HepG2 (cell line): Measurements from ENCODE around the gene LCP2. TPM values are rescaled to one million over a fixed set of nuclear protein-coding genes. Genes with fewer than 3 reads are reported as not detected.

Experiments used
- ATAC-seq: fragments of 200-7000 bp; cut with Tn5 transposase; 3 replicates; pipeline ENCODE4 v1.9.1; 2020; ENCODE audit warnings: mild to moderate bottlenecking, moderate library complexity
- BruUV-seq: library from RNA; stranded (reverse); fragments of 400-500 nt; replicated peaks from 2 replicates; lab custom pipeline; 2021; lab: Mats Ljungman, UMichigan
- CTCF ChIA-PET: fragments of 300-600 bp; formaldehyde crosslinking; extraction: SDS; loops from one replicate; lab custom pipeline; 2021; ENCODE audit warnings: low total read pairs, inconsistent platforms, low intra/inter-chr PET ratio; lab: Yijun Ruan, JAX
- POLR2A ChIA-PET: fragments of 350-600 bp; sonication (Branson Sonifier 250); formaldehyde crosslinking; loops from one replicate; lab custom pipeline; 2020; ENCODE audit warnings: antibody characterized with exemption, inconsistent platforms; lab: Yijun Ruan, JAX
- DNase-seq: peaks from one replicate; pipeline ENCODE4 v3.0.0-alpha.2; 2015; ENCODE audit warnings: low spot score
- FAIRE-seq: peaks from 3 replicates; lab custom pipeline; 2011; peaks lifted over from hg19 to GRCh38; lab: Jason Lieb, UNC
- H2AFZ ChIP-seq: one replicate; pipeline ENCODE4 v1.6.1; 2011; ENCODE audit warnings: low read length, inconsistent platforms
- H3K27ac ChIP-seq: fragments of 300-600 bp; 3 replicates; pipeline ENCODE4 v1.8.0; 2011; ENCODE audit warnings: mixed run types, mild to moderate bottlenecking, mixed read lengths, low read length, inconsistent platforms; ENCODE audit not compliant: insufficient read depth; ENCODE audit errors: extremely low read length
- H3K27me3 ChIP-seq, 2 experiments: fragments of 200-600 bp in 1 of 2; 2 replicates in 1 of 2; 3 replicates in 1 of 2; pipeline versions ENCODE4 v1.6.0 to v1.8.0; 2011; ENCODE audit warnings: low read length in 2 of 2, mild to moderate bottlenecking in 2 of 2, moderate library complexity in 2 of 2, inconsistent platforms in 1 of 2; ENCODE audit not compliant: insufficient read depth in 2 of 2, control insufficient read depth in 1 of 2
- H3K36me3 ChIP-seq, 2 experiments: fragments of 200-600 bp in 1 of 2; replicated peaks in 1 of 2; 2 replicates in 1 of 2; 3 replicates in 1 of 2; pipeline versions ENCODE4 v1.5.1 to v1.8.0; 2011; ENCODE audit warnings: low read length in 2 of 2, inconsistent platforms in 1 of 2; ENCODE audit not compliant: insufficient read depth in 2 of 2, control insufficient read depth in 1 of 2
- H3K4me1 ChIP-seq: 2 replicates; pipeline ENCODE4 v1.5.1; 2012; ENCODE audit warnings: low read length, inconsistent platforms; ENCODE audit not compliant: insufficient read depth
- H3K4me2 ChIP-seq: 2 replicates; pipeline ENCODE4 v1.6.0; 2011; ENCODE audit warnings: low read depth, low read length, inconsistent platforms
- H3K4me3 ChIP-seq, 3 experiments: fragments of 200-600 bp in 1 of 3; sonication (generic), shearing (Covaris generic) in 1 of 3; replicated peaks in 1 of 3; 2 replicates each; pipeline ENCODE4 v1.5.1; 2011 to 2016; ENCODE audit warnings: low read length in 3 of 3, inconsistent platforms in 2 of 3, low read depth in 2 of 3, mild to moderate bottlenecking in 2 of 3, control low read depth in 1 of 3, mixed read lengths in 1 of 3; ENCODE audit not compliant: insufficient read depth in 1 of 3
- H3K79me2 ChIP-seq: one replicate; pipeline ENCODE4 v1.6.1; 2011; ENCODE audit warnings: low read length, inconsistent platforms; ENCODE audit not compliant: insufficient read depth
- H3K9ac ChIP-seq: 2 replicates; pipeline ENCODE4 v1.6.0; 2011; ENCODE audit warnings: mild to moderate bottlenecking, low read depth, low read length, inconsistent platforms; ENCODE audit not compliant: insufficient read depth
- H3K9me3 ChIP-seq: 2 replicates; pipeline ENCODE4 v1.5.1; 2012; ENCODE audit warnings: mild to moderate bottlenecking, low read length
- H4K20me1 ChIP-seq: 2 replicates; pipeline ENCODE4 v1.6.0; 2011; ENCODE audit warnings: inconsistent platforms, mild to moderate bottlenecking, low read length, moderate library complexity; ENCODE audit not compliant: insufficient read depth
- CREM ChIP-seq, 2 experiments: sonication (generic) in 1 of 2; formaldehyde crosslinking in 1 of 2; IDR thresholded peaks; 2 replicates each; pipeline versions ENCODE4 v1.4.0 to v1.6.1; 2016 to 2020; ENCODE audit warnings: antibody characterized with exemption in 1 of 2, mild to moderate bottlenecking in 1 of 2, missing genetic modification reagents in 1 of 2
- MBD4 ChIP-seq: IDR thresholded peaks from 2 replicates; pipeline ENCODE4 v1.6.1; 2012; ENCODE audit warnings: low read length, inconsistent platforms, borderline replicate concordance
- MXI1 ChIP-seq: IDR thresholded peaks from 3 replicates; pipeline ENCODE4 v1.6.1; 2012; ENCODE audit warnings: low read depth, low read length, inconsistent platforms, borderline replicate concordance
- NR1H2 ChIP-seq: sonication (generic); formaldehyde crosslinking; IDR thresholded peaks from 2 replicates; pipeline ENCODE4 v1.8.1; 2022; ENCODE audit warnings: low read depth, missing genetic modification reagents, borderline replicate concordance
- SMAD9 ChIP-seq: sonication (generic); formaldehyde crosslinking; IDR thresholded peaks from 2 replicates; pipeline ENCODE4 v1.5.1; 2020; ENCODE audit warnings: mild to moderate bottlenecking, missing genetic modification reagents
- TCF7 ChIP-seq: sonication (generic); IDR thresholded peaks from 2 replicates; pipeline ENCODE4 v1.6.1; 2016; ENCODE audit warnings: antibody characterized with exemption, low read depth
- ZNF207 ChIP-seq: fragments of 450-650 bp; IDR thresholded peaks from 2 replicates; pipeline ENCODE4 v1.6.1; 2016; ENCODE audit warnings: antibody characterized with exemption, borderline replicate concordance
- WGBS: methylation state at CpG from one replicate; pipeline ENCODE4 v1.1.6; 2017; ENCODE audit warnings: low lambda C conversion rate; 5-methylcytosine and 5-hydroxymethylcytosine counted together
- in situ Hi-C: cut with HindIII; loops from 2 replicates; pipeline ENCODE4 v1.10.0; 2017; ENCODE audit warnings: low pct_unique_long_range_greater_than_20kb; ENCODE audit not compliant: extremely low pct_ligation_motif_present
- intact Hi-C: fragments of 100-400 bp; cut with micrococcal nuclease; formaldehyde crosslinking; loops from one replicate; pipeline ENCODE4 v1.10.0; 2022; ENCODE audit not compliant: unreplicated experiment
- polyA plus RNA-seq, 8 experiments: library from polyadenylated mRNA; depleted of rRNA in 3 of 8; stranded (reverse) in 7 of 8; unstranded in 1 of 8; fragments of >200 nt; fragmentation: Illumina TruSeq in 4 of 8; extraction: Trizol in 4 of 8; gene quantifications; 2 replicates each; pipeline versions ENCODE4 v1.2.1 to v1.2.3, GENCODE V29; 2011 to 2016; ENCODE audit warnings: low read depth in 4 of 8, missing spikeins in 1 of 8, mixed read lengths in 1 of 8; ENCODE audit not compliant: insufficient read depth in 1 of 8
- total RNA-seq, 5 experiments: library from RNA; depleted of rRNA; stranded (reverse); fragments of >200 nt; fragmentation: Illumina TruSeq; extraction: Trizol; gene quantifications; 2 replicates each; pipeline ENCODE4 v1.2.3, GENCODE V29; 2016; ENCODE audit warnings: low read depth in 1 of 5
- TF ChIP-seq, protein P1 (sequence below): sonication (generic); formaldehyde crosslinking; IDR thresholded peaks from 2 replicates; pipeline ENCODE4 v1.4.0; 2020; ENCODE audit warnings: mild to moderate bottlenecking, missing genetic modification reagents
- TF ChIP-seq, protein P2 (sequence below): IDR thresholded peaks from 2 replicates; pipeline ENCODE4 v1.6.1; 2016; ENCODE audit warnings: mild to moderate bottlenecking

Gene LCP2
- total and polyA plus RNA-seq, 2 of the 13 experiments (the other 11 are each of a cell fraction or from before 2014, with no cell fraction given) = not detected

DNA sequence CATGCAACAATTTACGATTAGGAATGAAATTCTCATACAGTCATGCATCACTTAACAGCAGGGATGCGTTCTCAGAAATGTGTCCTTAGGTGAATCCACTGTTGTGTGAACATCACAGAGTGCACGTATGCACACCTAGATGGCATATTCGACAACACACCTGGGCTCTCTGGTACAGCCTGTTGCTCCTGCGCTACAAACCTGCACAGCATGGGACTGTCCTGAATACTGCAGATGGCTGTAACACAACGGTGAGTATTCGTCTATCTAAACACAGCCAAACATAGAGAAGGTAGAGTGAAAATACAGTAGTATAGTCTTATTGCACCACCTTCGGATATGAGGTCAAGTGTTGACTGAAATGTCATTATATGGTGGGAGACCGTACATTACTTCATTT, 44.0 kb upstream of the LCP2 start:
- H3K79me2 ChIP-seq = no peaks in the 10 kb centered on the region
- CTCF ChIA-PET = no interaction called here
- no peak overlapping the region for H3K9ac ChIP-seq
- H3K27me3 ChIP-seq = peaks cover 1 to 8% of the 10 kb centered on the region in 2 experiments; a peak in 3 of 5 replicates
- FAIRE-seq (no peak), ATAC-seq (no peak), DNase-seq (no peak)
- WGBS = 26% methylated on average over 9 of the region's 9 CpGs
- no peak overlapping the region for H3K4me3 ChIP-seq
- H3K27ac ChIP-seq = no peak overlapping the region
- no TSS peak for BruUV-seq
- H3K9me3 ChIP-seq = no peaks in the 10 kb centered on the region
- H3K4me2 ChIP-seq = no peak overlapping the region
- TF ChIP-seq SMAD9 (CRISPR knock-in tag) (no peak), TCF7 (no peak), ZNF207 (no peak), CREM (IDR thresholded peaks at IDR 0.05) (no peak), CREM (CRISPR knock-in tag; IDR thresholded peaks at IDR 0.05) (no peak), MBD4 (no peak), NR1H2 (CRISPR knock-in tag) (no peak)
- TF ChIP-seq, protein P1, sequence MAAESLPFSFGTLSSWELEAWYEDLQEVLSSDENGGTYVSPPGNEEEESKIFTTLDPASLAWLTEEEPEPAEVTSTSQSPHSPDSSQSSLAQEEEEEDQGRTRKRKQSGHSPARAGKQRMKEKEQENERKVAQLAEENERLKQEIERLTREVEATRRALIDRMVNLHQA = no peak
- TF ChIP-seq, all 625 proteins: peak for 0
- intact Hi-C loops (no loop called here), in situ Hi-C loops (no loop called here)
- Histone ChIP-seq H2AFZ (no peak overlapping the region), H4K20me1 (no peaks in the 10 kb centered on the region), H3K4me1 (no peaks in the 10 kb centered on the region), H3K36me3 (no peaks in the 10 kb centered on the region)
- POLR2A ChIA-PET = no interaction called here

DNA sequence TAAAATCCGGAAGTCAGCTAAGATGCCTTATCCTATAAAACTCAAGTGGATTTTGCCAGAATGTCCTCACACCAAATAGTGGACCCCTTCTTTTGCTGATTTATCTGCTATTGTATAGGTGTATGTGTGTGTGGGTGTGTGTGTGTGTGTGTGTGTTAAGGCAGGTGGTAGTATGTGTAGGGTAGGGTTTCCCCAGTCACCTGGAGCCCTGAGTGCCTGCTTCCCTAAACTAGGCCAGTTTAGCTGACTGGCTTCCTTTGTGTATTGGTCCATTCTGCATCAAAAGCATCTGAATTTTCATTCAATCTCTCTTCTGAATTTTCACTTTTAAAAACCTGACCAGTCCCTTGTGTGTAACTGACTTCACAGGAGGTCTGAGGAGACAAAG, 42.2 kb upstream of the LCP2 start:
- DNase-seq (no peak), ATAC-seq (no peak), FAIRE-seq (no peak)
- H3K79me2 ChIP-seq = no peaks in the 10 kb centered on the region
- H3K4me2 ChIP-seq = no peak overlapping the region
- intact Hi-C loops (no loop called here), in situ Hi-C loops (no loop called here)
- no peak overlapping the region for H3K27ac ChIP-seq
- no peak overlapping the region for H3K9ac ChIP-seq
- no TSS peak for BruUV-seq
- 40% methylated on average over 1 of the region's 1 CpG for WGBS
- H3K27me3 ChIP-seq = peaks cover 1 to 3% of the 10 kb centered on the region in 2 experiments; a peak in 2 of 5 replicates
- POLR2A ChIA-PET = no interaction called here
- H4K20me1 ChIP-seq = no peaks in the 10 kb centered on the region
- H3K9me3 ChIP-seq = no peaks in the 10 kb centered on the region
- H2AFZ ChIP-seq = no peak overlapping the region
- H3K4me3 ChIP-seq = no peak overlapping the region
- CTCF ChIA-PET = no interaction called here
- no peaks in the 10 kb centered on the region for H3K4me1 ChIP-seq
- TF ChIP-seq, protein P2, sequence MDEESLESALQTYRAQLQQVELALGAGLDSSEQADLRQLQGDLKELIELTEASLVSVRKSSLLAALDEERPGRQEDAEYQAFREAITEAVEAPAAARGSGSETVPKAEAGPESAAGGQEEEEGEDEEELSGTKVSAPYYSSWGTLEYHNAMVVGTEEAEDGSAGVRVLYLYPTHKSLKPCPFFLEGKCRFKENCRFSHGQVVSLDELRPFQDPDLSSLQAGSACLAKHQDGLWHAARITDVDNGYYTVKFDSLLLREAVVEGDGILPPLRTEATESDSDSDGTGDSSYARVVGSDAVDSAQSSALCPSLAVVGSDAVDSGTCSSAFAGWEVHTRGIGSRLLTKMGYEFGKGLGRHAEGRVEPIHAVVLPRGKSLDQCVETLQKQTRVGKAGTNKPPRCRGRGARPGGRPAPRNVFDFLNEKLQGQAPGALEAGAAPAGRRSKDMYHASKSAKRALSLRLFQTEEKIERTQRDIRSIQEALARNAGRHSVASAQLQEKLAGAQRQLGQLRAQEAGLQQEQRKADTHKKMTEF (CRISPR knock-in tag) = no peak
- no peak for TF ChIP-seq MXI1
- H3K36me3 ChIP-seq = no peaks in the 10 kb centered on the region
